Measurements from ENCODE around the gene SUZ12.

- TF ChIP-seq GLIS3 (CRISPR knock-in tag; IDR thresholded peaks at IDR 0.05) (no peak), ZNF565 (CRISPR knock-in tag; conservative IDR thresholded peaks at IDR 0.05; ENCODE audit: low read depth) (no peak), ESRRG (CRISPR knock-in tag; IDR thresholded peaks at IDR 0.05) (no peak), ZNF8 (CRISPR knock-in tag; IDR thresholded peaks at IDR 0.05) (no peak), PATZ1 (CRISPR knock-in tag; IDR thresholded peaks at IDR 0.05; ENCODE audit: borderline replicate concordance) (no peak), CSRNP3 (CRISPR knock-in tag; IDR thresholded peaks at IDR 0.05) (no peak), CREB5 (CRISPR knock-in tag; IDR thresholded peaks at IDR 0.05; ENCODE audit: low read depth) (no peak), POU6F1 (CRISPR knock-in tag; IDR thresholded peaks at IDR 0.05; ENCODE audit: borderline replicate concordance, low read depth) (no peak), TOX (CRISPR knock-in tag; IDR thresholded peaks at IDR 0.05; ENCODE audit: borderline replicate concordance) (no peak), ZNF70 (CRISPR knock-in tag; IDR thresholded peaks at IDR 0.05) (no peak), PPARA (CRISPR knock-in tag; IDR thresholded peaks at IDR 0.05; ENCODE audit: borderline replicate concordance) (no peak), ZC3H10 (CRISPR knock-in tag; IDR thresholded peaks at IDR 0.05) (no peak), ZFP30 (CRISPR knock-in tag; IDR thresholded peaks at IDR 0.05) (no peak)
Measured at GRCh38 chr17:32006957-32007462, 70.2 kb downstream of the SUZ12 start, which contains the start of gene LRRC37B.

All from SK-N-SH treated with all-trans-retinoic acid at 6 μM for 48 hours (cell line).